ENCODE data around the gene BACH2. TPM values are rescaled to one million over a fixed set of nuclear protein-coding genes. Genes with fewer than 3 reads are reported as not detected.

BACH2 gene
- total RNA-seq, 1 donor from 2014 or later = 3.9 TPM

DNA sequence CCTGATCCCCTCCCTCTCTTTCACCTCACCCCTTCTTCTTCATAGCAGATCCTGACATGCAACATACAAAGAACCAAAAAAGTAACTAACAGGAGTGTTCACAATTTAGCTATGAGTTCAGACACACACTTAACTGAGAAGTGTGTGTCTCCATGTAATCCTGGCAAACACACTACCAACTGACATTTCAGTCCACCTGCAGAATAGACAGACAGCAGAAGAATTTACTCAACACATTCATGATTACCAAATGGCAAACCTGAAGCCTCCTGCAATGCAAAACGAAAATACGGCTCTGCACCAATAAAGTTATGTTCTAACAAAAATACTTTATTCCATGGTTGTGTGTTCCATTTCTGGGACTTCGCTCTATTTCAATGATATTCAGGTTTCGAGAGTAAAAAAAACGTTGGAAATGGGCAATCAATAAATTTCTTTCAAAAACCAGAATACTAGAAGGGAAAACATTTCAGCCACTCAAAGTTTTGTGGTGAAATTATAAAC is 2.6 kb downstream of the BACH2 start:
- H3K4me3 ChIP-seq = peak overlapping the region; percentile 95
- H3K79me2 ChIP-seq (ENCODE audit: low read depth) = no peaks in the 10 kb centered on the region
- H2AFZ ChIP-seq (replicated peaks) = no peak overlapping the region
- Mint-ChIP-seq H3K4me3 (peak overlapping the region; percentile 89), H3K27me3 (ENCODE audit: insufficient read depth, low read depth) (peaks cover 12% of the 10 kb centered on the region), H3K36me3 (peaks cover 7% of the 10 kb centered on the region), H3K4me1 (peaks cover 65% of the 10 kb centered on the region), H3K9me3 (peaks cover 6% of the 10 kb centered on the region), H3K27ac (no peak overlapping the region)
- H4K20me1 ChIP-seq (ENCODE audit: low read depth) = peaks cover 32% of the 10 kb centered on the region
- no peak overlapping the region for H3K27ac ChIP-seq
- H3K4me2 ChIP-seq = peak overlapping the region; percentile 90
- TF ChIP-seq, protein P1, sequence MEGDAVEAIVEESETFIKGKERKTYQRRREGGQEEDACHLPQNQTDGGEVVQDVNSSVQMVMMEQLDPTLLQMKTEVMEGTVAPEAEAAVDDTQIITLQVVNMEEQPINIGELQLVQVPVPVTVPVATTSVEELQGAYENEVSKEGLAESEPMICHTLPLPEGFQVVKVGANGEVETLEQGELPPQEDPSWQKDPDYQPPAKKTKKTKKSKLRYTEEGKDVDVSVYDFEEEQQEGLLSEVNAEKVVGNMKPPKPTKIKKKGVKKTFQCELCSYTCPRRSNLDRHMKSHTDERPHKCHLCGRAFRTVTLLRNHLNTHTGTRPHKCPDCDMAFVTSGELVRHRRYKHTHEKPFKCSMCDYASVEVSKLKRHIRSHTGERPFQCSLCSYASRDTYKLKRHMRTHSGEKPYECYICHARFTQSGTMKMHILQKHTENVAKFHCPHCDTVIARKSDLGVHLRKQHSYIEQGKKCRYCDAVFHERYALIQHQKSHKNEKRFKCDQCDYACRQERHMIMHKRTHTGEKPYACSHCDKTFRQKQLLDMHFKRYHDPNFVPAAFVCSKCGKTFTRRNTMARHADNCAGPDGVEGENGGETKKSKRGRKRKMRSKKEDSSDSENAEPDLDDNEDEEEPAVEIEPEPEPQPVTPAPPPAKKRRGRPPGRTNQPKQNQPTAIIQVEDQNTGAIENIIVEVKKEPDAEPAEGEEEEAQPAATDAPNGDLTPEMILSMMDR (IDR thresholded peaks at IDR 0.05) = no peak
- no peak for TF ChIP-seq EZH2phosphoT487 (IDR thresholded peaks at IDR 0.05)
- no peak for TF ChIP-seq EZH2 (IDR thresholded peaks at IDR 0.05)
- no peak for DNase-seq (ENCODE audit: low spot score)
- peaks cover 31% of the 10 kb centered on the region for H3K4me1 ChIP-seq
- H3K9ac ChIP-seq = no peak overlapping the region
- H3K36me3 ChIP-seq = no peaks in the 10 kb centered on the region
- H3K27me3 ChIP-seq = peaks cover 34% of the 10 kb centered on the region
- peaks cover 16% of the 10 kb centered on the region for H3F3A ChIP-seq (ENCODE audit: low read depth)
- H3K9me3 ChIP-seq (ENCODE audit: low read depth) = no peaks in the 10 kb centered on the region

DNA sequence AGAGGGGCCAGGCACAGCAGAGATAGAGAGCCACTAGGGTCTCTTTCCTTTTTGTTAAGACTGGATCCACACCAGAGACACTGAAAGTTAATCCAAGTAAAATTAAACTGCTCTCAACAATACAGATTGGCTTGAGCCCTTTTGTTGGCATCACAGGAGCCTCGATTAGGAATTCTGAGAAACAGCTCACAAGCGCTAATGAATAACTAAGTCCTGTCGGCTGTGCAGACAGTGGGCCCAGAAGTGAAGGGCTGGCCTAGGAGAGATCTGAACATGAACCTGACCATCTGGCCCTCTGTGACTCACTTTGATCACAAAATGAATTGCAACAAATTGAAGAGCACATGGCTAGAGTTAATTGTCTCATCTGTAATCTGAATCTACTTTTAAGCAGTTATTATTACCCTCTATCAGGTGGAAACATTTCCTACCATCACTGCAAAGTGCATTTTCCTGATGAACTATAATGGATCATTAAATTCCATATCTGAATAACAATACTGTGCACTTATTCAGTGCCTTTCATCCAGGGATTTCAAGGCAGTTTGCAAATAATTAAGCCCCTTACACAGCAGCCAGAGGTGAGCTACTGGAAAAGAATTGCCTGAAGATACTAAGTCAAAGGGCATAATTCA is 3.2 kb downstream of the BACH2 start:
- peak overlapping the region; percentile 46 for H3K4me3 Mint-ChIP-seq

DNA sequence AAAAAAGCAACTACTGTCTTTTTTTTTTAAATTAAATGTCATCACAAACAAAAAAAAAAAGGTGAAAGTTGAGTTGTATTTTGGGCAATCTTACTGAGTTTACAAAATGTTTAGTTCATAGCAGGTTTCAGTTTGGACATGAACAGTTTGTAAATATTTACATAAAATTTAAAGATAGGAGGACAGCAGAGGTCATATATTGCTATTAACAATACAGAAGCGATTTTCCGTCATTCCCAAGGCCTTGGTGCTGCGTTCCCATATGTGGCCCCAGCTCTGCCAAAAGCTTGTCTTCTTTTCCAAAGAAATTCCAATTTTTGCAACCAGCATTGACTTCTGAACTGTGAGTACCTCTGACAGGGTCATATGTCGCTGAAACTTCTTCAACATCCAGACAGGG is 5.1 kb downstream of the BACH2 start:
- Mint-ChIP-seq H3K36me3 (peaks cover 10% of the 10 kb centered on the region), H3K4me1 (peaks cover 73% of the 10 kb centered on the region), H3K27me3 (ENCODE audit: insufficient read depth, low read depth) (peaks cover 14% of the 10 kb centered on the region), H3K4me3 (no peak overlapping the region), H3K9me3 (peaks cover 7% of the 10 kb centered on the region), H3K27ac (no peak overlapping the region)
- no peak overlapping the region for H3K9ac ChIP-seq
- peaks cover 32% of the 10 kb centered on the region for H4K20me1 ChIP-seq (ENCODE audit: low read depth)
- H3K4me2 ChIP-seq = no peak overlapping the region
- peaks cover 34% of the 10 kb centered on the region for H3K27me3 ChIP-seq
- peaks cover 37% of the 10 kb centered on the region for H3K4me1 ChIP-seq
- H3K79me2 ChIP-seq (ENCODE audit: low read depth) = no peaks in the 10 kb centered on the region
- TF ChIP-seq EZH2phosphoT487 (IDR thresholded peaks at IDR 0.05) (no peak), EZH2 (IDR thresholded peaks at IDR 0.05) (no peak)
- TF ChIP-seq, protein P1 (IDR thresholded peaks at IDR 0.05) = no peak
- DNase-seq (ENCODE audit: low spot score) = no peak
- H2AFZ ChIP-seq (replicated peaks) = no peak overlapping the region
- no peak overlapping the region for H3K27ac ChIP-seq
- H3K9me3 ChIP-seq (ENCODE audit: low read depth) = no peaks in the 10 kb centered on the region
- H3K36me3 ChIP-seq = no peaks in the 10 kb centered on the region
- peaks cover 7% of the 10 kb centered on the region for H3F3A ChIP-seq (ENCODE audit: low read depth)
- no peak overlapping the region for H3K4me3 ChIP-seq

More for the DNA sequence above, 3.2 kb downstream of the BACH2 start:
- Histone ChIP-seq H3K36me3 (no peaks in the 10 kb centered on the region), H3K9ac (no peak overlapping the region), H3K4me1 (peaks cover 37% of the 10 kb centered on the region), H3K27me3 (peaks cover 34% of the 10 kb centered on the region), H3K27ac (no peak overlapping the region), H3K4me2 (peak overlapping the region; percentile 28), H4K20me1 (ENCODE audit: low read depth) (peaks cover 32% of the 10 kb centered on the region), H3K4me3 (no peak overlapping the region), H3K79me2 (ENCODE audit: low read depth) (no peaks in the 10 kb centered on the region), H3F3A (ENCODE audit: low read depth) (peaks cover 22% of the 10 kb centered on the region), H2AFZ (replicated peaks) (no peak overlapping the region), H3K9me3 (ENCODE audit: low read depth) (no peaks in the 10 kb centered on the region)
- Mint-ChIP-seq H3K27ac (no peak overlapping the region), H3K36me3 (peaks cover 8% of the 10 kb centered on the region), H3K4me1 (peaks cover 71% of the 10 kb centered on the region), H3K9me3 (peaks cover 7% of the 10 kb centered on the region), H3K27me3 (ENCODE audit: insufficient read depth, low read depth) (peaks cover 13% of the 10 kb centered on the region)
- TF ChIP-seq EZH2phosphoT487 (IDR thresholded peaks at IDR 0.05) (no peak), EZH2 (IDR thresholded peaks at IDR 0.05) (no peak)
- TF ChIP-seq, protein P1 (IDR thresholded peaks at IDR 0.05) = no peak
- DNase-seq (ENCODE audit: low spot score) = peak; percentile 49

All from neural progenitor cell (in vitro differentiated cells).